RPMI8226 (cell line): Measurements from ENCODE around the gene ALDH5A1.
A peak's percentile ranks its signal among the peaks of the same experiment; 100 is the strongest.

Experiments used
- DNase-seq: peaks from one replicate; pipeline ENCODE4 v3.0.0-alpha.2; 2015

ALDH5A1 gene

GRCh38 chr6:24576447-24576846, 81.7 kb downstream of the ALDH5A1 start:
- DNase-seq: no peak

DNA sequence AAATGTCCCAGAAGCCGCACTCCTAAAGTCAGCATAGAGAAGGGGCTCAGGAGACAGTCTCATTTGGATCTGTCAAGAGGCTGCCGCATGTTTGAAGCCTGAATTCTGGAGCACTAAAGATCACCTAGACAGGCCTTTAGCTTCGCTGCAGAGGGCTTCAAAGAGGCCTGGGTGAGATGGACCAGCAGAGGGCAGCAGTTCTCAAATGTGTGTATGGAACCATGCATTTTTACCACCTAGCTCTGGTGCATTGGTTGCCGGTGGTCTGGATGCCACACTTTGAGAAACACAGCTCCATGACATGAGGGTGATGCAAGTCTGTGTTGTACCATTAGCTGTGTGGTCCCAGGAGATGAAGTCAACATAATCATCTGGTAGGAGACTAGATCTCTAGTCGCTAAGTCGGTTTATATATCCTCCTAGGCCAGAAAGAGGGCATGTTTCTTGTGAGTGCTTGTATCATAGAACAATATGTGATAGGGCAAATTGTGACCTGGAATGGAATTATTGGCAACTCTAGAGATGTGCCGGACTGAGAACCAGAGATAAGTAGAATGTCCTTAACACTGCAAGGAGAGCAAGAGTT, 86.4 kb downstream of the ALDH5A1 start:
- peak; percentile 83 for DNase-seq

- peak; percentile 86 for DNase-seq
Observed at GRCh38 chr6:24583463-24584381, 89.0 kb downstream of the ALDH5A1 start.

- DNase-seq: no peak
Observed at GRCh38 chr6:24584382-24584720, 89.6 kb downstream of the ALDH5A1 start.
